ENCODE data around the gene PER2.

Gene PER2

GRCh38 chr2:238242731-238243495, 45.5 kb downstream of the PER2 start:
- no peak for DNase-seq

- no peak for DNase-seq
These were observed 46.4 kb downstream of the PER2 start for GRCh38 chr2:238241970-238242369.

GRCh38 chr2:238240757-238241711, 47.4 kb downstream of the PER2 start:
- peak; percentile 45 for DNase-seq

GRCh38 chr2:238239863-238240756, 48.3 kb downstream of the PER2 start, which contains the start of gene HES6:
TSS of gene HES6 (minus strand) at chr2:238240038. CDS start at chr2:238239905, 133 bp downstream.
- DNase-seq, result peak; percentile 89

GRCh38 chr2:238239543-238239862, 48.9 kb downstream of the PER2 start:
- no peak for DNase-seq

- DNase-seq, result peak; percentile 60
These were observed 49.5 kb downstream of the PER2 start for GRCh38 chr2:238238766-238239542.

- DNase-seq, result no peak
These were observed 50.1 kb downstream of the PER2 start for GRCh38 chr2:238238311-238238765.

- peak; percentile 64 for DNase-seq
These were observed 50.8 kb downstream of the PER2 start for GRCh38 chr2:238237431-238238135.

- DNase-seq, result peak; percentile 47
These were observed 51.8 kb downstream of the PER2 start for GRCh38 chr2:238236571-238236970.

GRCh38 chr2:238235856-238236255, 52.6 kb downstream of the PER2 start:
- no peak for DNase-seq

GRCh38 chr2:238235331-238235732, 53.1 kb downstream of the PER2 start:
- peak; percentile 38 for DNase-seq

GRCh38 chr2:238233625-238234024, 54.8 kb downstream of the PER2 start:
- no peak for DNase-seq

GRCh38 chr2:238231809-238232208, 56.6 kb downstream of the PER2 start:
- no peak for DNase-seq

- peak; percentile 86 for DNase-seq
These were observed 57.1 kb downstream of the PER2 start for GRCh38 chr2:238231251-238231793.

GRCh38 chr2:238230699-238231098, 57.7 kb downstream of the PER2 start:
- no peak for DNase-seq

GRCh38 chr2:238228700-238229099, 59.7 kb downstream of the PER2 start:
- no peak for DNase-seq

GRCh38 chr2:238227587-238228032, 60.8 kb downstream of the PER2 start:
- no peak for DNase-seq

GRCh38 chr2:238226698-238227586, 61.5 kb downstream of the PER2 start:
- no peak for DNase-seq

- peak; percentile 72 for DNase-seq
These were observed 62.3 kb downstream of the PER2 start for GRCh38 chr2:238225911-238226697.

Measured in hematopoietic multipotent progenitor cell treated with erythropoietin and hydrocortisone succinate and interleukin-3 and kit ligand, for 8 days (in vitro differentiated cells).